NCI-H1048 (cell line): Measurements from ENCODE around the gene PLXNC1.

Source experiments
- DNase-seq: peaks from one replicate; lab custom pipeline; 2025; lab: John Stamatoyannopoulos, UW

Gene PLXNC1

DNA sequence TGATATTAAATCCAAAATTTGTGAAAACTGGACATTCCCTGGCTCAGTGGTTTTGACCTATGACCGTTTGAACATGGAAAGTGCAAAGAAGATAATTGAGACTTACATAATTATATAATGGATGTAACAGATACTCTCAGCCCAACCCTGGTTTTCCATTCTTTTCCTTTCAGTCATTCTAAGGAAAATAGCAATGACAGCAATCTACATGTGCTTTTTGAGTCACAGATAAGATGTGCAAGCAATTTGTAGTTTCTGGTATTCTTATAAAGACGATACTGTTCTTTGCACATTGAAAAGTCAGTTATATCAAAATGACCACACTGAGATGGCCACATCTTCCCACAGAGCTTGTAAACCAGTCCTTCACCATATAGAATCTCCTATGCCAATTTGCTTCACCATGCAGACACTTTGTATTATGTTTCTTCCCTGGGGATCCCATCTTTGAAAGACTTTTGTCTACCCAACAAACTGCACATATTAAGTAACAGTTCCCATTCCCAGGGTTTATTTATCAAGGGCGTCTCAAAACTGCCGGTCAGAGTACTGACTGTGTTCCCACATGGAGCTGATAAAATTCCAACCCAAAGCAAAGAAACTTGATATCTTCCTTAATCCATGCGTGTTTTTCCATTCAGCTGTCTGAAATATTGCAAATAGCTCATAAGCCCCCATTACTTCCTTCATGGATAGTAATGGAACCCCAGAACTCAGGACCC, 34.8 kb downstream of the PLXNC1 start:
- DNase-seq: no peak

DNA sequence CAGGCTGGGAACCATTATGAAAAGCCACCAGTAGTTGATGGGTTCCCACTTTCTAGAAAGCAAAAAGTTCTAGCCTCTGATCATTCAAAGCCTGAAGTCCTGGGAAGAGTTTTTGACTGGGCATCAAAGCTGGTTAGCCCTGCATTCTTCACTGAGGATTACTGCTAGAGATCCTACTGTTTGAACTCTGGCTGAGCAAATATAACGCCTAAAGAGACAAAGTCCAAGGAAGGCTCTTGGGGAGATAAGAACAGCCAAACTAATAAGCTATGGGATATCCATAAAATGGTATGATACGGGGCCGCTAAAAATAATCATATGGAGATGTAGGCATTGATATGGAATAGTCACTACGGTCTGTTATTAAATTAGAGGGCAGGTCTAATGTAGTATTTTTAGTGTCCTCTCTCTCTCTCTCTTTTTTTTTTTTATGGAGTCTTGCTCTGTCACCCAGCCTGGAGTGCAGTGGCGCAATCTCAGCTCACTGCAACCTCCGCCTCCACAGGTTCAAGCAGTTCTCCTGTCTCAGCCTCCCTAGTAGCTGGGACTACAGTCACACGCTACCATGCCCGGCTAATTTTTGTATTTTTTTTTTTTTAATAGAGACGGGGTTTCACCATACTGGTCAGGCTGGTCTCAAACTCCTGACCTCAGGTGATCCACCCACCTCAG, 35.5 kb downstream of the PLXNC1 start:
- no peak for DNase-seq

- DNase-seq: no peak
Observed at GRCh38 chr12:94184995-94185719, 36.8 kb downstream of the PLXNC1 start.

DNA sequence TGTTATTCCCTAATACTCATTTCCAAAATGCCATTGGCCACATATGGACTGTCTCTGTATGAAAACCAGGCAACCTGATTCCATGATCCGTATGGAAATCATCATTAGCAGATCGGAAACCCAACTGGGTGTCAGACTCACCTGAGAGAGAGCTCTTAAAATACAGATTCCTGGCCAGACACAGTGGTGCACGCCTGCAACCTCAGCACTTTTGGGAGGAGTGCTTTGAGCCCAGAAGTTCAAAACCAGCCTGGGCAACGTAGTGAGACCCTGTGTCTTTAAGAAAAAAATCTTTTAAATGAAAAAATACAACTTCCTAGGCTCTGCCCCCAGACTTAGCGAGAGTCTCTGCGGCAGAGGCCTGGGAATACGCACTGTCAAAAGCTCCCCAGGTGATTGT, 37.4 kb downstream of the PLXNC1 start:
- DNase-seq: no peak

GRCh38 chr12:94186278-94187241, 38.2 kb downstream of the PLXNC1 start:
- no peak for DNase-seq

- DNase-seq: no peak
Observed at GRCh38 chr12:94187361-94187760, 39.0 kb downstream of the PLXNC1 start.

GRCh38 chr12:94190623-94191022, 42.2 kb downstream of the PLXNC1 start:
- no peak for DNase-seq

GRCh38 chr12:94191023-94191422, 42.6 kb downstream of the PLXNC1 start:
- DNase-seq: no peak

DNA sequence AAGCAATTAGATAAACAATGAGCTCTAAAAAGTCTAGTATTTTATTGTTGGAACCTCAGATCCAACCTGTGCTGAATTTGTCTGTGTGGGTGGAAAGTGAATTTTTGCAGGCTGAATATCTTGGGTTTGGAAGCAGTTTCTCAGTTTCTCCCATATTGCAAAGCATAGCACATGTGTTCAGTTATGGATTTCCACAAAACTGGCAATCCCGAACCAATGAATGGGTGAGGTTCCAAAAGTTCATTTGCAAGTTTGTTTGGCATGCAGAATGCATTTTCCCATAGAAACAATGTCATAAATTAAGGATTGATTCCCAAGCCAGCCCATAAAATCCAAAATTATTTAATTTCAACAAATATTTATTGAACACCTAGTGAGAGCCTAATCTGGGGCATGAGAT, 43.4 kb downstream of the PLXNC1 start:
- DNase-seq: no peak

DNA sequence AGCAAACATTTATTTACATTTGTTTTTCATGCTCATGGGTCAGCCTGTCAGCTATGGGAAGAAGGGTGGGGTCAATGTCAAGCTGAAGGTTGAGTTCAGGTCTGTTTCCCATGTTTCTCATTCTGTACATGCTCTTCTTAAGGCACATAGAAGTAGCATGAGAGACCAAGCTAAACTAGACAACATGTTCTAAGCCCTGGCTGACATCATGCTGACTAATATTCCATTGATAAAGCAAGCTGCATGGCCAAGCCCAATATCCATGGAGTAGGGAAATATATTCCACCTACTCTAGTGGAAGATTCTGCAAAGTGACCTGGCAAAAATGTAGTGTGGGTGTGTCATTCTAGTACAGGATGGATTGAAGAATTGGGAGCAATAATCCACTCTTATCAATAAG, 44.1 kb downstream of the PLXNC1 start:
- no peak for DNase-seq

DNA sequence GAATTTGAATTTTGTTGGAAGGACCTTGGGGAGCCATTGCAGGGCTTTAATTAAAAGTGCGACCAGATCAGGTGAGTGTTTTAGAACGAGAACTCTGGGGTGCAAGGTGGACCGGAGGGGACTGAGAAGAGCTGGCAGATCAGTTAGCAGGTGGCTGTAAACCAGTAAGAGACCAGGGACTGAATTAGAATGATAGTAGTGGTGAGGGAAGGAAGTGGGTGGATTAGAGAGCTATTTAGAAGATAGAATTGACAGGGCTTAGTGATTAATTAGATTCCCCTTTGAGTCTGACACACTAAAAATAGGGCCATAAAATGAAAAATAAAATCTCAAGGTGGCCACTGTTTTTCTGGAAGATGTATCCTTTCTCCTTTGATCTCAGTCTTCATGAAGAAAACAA, 44.8 kb downstream of the PLXNC1 start:
- DNase-seq: no peak

DNA sequence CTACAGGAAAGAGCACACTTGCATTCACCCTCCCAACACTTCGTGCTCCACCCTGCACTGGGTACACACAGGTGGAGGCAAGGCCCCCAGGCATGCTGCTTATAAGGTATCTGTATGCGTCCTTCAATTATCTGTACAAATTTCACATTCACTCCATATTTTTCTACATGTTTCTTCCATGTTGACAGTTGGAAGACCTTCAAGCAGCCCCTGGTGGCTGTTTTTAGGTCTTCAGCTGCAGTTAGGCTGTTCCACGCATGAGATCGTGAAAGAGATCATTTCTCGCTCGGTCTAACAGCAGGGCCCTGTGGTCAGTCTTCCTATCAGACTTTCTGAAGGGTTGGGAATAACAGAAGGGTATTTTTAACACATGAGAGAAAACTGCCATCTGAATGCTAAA, 47.1 kb downstream of the PLXNC1 start:
- DNase-seq: no peak

GRCh38 chr12:94198469-94198868, 50.1 kb downstream of the PLXNC1 start:
- no peak for DNase-seq

GRCh38 chr12:94198872-94199271, 50.5 kb downstream of the PLXNC1 start:
- DNase-seq: no peak

DNA sequence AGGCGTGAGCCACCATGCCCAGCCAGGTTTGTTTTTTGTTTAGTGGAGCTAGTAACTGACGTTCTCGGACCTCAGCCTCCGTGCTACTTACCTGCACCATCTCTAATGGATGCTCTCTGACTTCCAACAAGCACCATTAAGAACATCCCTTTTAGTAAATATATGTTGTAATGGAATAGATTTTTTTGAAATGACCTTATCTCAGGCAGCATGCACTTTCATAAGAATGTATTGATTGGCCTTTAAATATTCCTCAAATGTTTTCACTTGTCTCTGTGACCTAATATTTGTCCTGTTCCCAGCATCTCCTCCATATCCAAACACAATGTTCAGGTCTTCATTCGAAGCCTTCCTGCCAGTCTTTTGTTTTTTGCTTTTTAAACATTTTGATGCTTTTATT, 51.7 kb downstream of the PLXNC1 start:
- no peak for DNase-seq

DNA sequence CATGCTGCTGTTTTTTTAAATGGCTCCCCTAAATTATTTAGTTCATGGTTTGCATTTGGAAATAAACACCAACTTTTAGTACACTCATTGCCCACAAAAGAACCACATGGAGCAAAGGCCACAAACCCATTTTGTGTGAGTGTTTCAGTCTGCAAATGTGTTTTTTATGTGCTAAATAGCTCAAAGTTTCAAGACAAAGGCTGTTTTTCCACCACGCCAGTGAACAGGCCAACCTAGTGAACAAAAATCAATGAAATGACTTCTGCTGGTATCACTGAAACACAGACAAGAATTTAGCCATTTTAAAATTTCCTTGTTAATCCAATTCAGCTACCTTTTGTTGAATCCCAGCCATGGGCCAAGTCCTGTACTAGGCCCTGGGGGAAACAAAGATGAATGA, 52.3 kb downstream of the PLXNC1 start:
- no peak for DNase-seq

DNA sequence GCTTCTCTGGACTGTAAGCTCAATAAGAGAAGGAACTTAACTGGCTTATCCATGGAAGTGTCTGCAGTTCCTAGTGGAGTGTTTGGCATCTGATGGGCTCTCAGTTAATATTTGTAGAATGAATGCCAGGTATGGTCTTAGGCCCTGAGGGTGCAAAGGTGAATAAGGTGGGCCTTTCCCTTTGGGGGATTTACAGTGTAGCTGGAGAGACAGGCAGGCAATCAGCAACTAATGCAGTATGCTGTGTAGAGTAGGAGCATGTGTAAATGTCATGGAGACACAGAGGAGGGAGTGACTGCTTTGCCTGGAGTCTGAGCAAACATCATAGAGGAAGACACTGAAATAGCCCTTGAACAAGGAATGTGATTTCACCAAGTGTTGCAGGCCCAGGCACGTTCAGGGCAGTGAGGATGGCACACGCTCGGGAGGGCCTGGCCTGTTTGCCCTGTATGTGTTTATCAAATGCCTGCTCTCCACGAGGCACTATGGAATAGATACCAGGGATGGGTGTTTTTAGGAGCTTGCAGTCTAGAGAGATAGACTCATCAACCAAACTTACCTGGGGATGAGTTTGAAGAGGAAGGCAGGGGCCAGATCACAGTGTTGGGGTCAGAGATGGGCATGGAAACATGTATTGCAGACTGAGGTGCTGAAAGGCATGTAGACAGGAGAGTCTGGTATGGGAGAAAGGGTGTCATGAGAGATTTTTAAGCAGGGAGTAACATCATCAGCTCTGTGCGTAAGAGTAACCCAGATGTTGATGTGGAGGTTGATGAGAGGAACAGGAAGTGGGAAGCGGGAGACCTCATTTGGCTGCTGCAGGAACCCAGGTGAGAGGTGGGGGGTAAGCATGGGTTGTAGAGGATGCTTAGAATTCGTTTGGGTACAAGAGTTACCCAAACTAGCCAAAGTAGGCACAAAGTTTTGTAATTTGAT, 54.1 kb downstream of the PLXNC1 start:
- DNase-seq: no peak

- no peak for DNase-seq
Observed at GRCh38 chr12:94203181-94203546, 54.8 kb downstream of the PLXNC1 start.

DNA sequence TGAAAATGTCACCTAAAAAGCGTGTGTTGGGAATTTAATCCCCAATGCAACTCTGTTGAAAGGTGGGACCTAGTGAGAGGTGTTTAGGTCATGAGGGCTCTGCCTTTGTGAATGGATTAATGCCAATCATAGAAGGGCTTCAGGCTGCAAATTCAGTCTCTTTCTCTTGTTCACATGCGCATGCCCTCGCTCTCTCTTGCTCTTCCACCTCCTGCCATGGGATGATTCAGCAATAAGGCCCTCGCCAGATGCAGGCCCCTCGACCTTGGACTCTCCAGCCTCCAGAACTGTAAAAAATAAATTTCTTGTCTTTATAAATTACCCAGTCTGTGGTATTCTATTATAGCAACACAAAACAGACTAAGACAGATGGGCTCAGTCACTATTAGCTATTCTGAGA, 55.4 kb downstream of the PLXNC1 start:
- no peak for DNase-seq

DNA sequence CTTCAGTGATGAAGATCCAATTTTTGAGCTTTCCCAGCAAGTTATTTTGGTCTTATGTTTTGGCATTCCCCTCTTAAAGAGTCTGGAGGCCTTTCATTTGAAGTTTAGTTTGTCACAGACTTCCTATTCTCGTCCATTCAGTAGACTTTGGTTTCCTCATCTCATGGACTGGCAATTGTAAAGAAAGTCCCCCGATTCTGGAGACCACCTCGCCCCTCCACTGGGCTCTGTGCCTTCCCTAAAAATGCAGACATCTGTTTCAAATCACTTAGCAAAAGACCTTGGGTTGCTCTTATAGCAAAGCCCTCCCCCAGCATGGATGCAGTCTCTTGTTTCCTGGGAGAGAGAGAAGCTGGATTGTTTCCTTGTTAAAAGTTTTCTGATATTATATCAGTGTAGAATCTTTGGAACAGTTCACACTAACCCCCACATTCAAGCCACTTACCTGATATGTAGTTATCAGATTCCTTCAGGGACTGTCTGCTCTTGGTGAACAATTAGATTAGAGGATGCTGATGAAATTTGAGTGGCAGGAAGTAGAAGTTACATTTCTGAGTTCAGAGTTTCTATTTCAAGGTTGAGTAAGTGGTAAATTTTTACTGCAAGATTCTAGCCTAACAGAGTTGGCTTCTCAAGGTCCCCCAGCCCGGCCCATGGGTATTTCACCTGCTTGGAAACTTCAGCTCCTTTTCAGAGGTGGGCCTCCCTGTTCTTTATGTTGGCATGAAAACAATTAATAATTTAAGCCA, 56.3 kb downstream of the PLXNC1 start:
- DNase-seq: no peak
